GM21619 (cell line): ENCODE data around the gene PEX12.
"Not testable (repeated sequence)": the region's sequence is repeated elsewhere in the genome, so short reads cannot be mapped to it uniquely, and the experiment has no call there.

Experiments
- ATAC-seq: cut with Tn5 transposase; IDR thresholded peaks from one replicate; pipeline ENCODE4 v1.9.1; 2021; ENCODE audit not compliant: unreplicated experiment

The PEX12 gene

GRCh38 chr17:35578197-35578928, at the start of gene PEX12:
TSS of gene PEX12 (minus strand) at chr17:35578571. CDS start at chr17:35578021, 550 bp downstream.
- ATAC-seq, result peak; percentile 91

DNA sequence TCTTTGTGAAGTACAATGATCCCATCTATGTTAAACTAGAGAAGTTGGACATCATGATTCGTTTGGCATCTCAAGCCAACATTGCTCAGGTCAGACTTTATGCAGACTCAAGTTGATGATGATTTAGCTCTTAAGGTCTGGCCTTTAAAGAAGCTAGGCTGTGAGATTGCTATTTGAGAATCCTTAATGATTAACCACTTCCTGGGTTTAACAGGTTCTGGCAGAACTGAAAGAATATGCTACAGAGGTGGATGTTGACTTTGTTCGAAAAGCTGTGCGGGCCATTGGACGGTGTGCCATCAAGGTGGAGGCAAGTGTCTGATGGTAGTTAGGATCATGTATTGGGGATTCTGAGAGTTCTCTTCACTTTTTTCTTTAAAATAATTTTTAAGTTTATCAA, 49.0 kb upstream of the PEX12 start:
- no peak for ATAC-seq

GRCh38 chr17:35621768-35622167, 43.4 kb upstream of the PEX12 start:
- ATAC-seq, result no peak

GRCh38 chr17:35618628-35619027, 40.3 kb upstream of the PEX12 start:
- ATAC-seq, result no peak

GRCh38 chr17:35617505-35617904, 39.1 kb upstream of the PEX12 start:
- ATAC-seq, result no peak

DNA sequence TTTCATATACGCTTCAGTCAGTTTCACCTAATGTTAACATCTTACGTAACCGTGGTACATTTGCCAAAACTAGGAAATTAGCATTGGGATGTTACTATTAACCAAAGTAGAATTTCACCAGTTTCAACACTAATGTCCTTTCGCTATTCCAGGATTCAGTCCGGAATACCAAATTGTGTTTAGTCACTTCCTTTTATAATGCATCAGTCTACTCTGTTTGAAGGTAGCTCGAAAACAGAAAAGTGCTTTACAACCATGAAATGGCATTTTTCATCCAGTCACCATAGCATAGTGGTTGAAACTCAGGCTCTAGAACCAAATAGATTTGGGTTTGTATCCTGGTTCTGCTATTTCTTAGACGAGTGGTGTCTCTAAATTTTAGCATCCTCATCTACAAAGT, 38.2 kb upstream of the PEX12 start:
- ATAC-seq, result no peak

DNA sequence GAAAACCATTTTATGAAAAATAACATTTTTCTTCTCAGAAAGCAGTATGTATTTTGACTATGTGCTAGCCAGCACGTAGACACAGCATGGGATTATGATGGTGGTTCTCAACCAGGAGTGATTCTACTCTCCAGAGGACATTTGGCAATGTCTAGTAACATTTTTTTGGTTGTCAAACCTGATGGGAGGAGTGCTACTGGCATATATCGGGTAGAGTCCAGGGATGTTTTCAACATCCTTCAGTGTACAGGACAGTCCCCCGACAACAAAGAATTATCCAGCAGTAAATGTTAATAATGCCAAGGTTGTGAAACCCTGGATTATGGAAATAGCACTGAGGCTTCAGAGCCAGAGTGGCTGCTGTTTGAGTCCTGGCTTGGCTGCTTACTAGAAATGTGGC, 36.4 kb upstream of the PEX12 start:
- no peak for ATAC-seq

GRCh38 chr17:35612924-35613521, 34.7 kb upstream of the PEX12 start:
- ATAC-seq, result no peak

DNA sequence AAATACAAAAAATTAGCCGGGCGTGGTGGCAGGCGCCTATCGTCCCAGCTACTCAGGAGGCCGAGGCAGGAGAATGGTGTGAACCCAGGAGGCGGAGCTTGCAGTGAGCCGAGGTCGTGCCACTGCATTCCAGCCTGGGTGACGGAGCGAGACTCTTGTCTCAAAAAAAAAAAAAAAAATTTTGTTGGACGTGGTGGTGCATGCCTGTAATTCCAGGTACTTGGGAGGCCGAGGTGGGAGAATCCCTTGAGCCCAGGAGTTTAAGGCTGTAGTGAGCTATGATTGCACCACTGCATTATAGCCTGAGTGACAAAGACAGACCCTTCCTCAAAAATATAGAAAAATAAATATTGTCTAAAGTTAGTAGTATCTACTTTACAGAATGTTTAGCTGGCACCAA, 32.4 kb upstream of the PEX12 start:
- not testable (repeated sequence) for ATAC-seq

- no peak for ATAC-seq
These were observed 31.5 kb upstream of the PEX12 start for GRCh38 chr17:35609831-35610230.

GRCh38 chr17:35607239-35607847, 29.0 kb upstream of the PEX12 start:
- ATAC-seq, result no peak

GRCh38 chr17:35605678-35606077, 27.3 kb upstream of the PEX12 start:
- ATAC-seq, result no peak

DNA sequence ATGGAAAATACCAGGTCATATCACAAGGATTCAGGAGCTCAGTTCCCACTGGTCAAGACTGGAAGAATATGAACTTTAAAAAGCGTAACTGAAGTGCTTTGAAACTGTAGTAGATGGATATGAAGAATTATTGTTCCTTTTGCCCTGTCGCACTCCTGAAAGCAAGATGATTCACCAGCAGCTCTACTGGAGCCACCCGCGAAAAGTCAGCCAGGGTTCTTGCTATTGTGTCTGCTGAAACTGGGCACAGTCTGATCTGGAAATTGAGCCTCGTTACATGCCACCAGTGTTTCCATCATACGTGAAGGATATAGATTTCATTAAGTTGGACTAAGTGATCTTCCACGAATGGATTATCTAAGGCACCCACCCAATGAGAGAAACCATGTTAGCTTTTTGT, 25.3 kb upstream of the PEX12 start:
- ATAC-seq, result no peak

- no peak for ATAC-seq
These were observed 19.2 kb upstream of the PEX12 start for GRCh38 chr17:35597604-35598003.

DNA sequence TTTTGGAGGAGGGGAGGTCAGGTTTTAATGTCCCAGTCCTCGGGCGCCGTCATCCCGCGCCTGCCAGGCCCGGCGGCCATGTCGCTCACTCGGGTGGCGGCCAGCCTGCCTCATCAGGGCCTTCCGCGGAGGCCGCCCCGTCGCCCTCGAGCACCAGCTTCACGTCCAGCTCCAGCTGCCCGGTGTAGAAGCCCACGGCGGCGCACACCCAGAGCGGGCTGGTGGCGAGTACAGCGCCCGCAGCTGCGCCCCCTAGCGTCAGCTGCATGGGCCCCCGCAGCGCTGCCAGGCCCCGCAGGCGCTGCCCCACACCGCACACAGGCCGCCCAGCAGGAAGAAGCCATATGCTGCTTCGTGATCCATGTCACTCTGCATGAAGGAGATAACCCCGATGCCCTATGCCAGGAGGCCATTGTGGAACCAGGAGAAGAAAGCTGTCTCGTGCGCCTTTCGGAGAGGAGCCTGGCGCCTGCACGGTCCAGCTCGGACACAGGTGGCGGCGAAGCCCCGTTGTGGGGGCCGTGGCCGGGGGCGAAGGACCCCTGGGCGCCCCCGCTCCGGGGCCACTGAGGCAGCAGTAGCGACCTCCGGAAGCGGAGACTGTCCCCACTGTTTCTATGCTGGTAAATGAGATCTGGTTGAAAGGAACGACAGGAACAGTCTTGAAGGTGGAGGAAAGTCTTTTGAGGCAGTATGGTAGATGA, 18.3 kb upstream of the PEX12 start:
- no peak for ATAC-seq

- ATAC-seq, result no peak
These were observed 17.7 kb upstream of the PEX12 start for GRCh38 chr17:35596072-35596471.

GRCh38 chr17:35588196-35588920, 10.0 kb upstream of the PEX12 start:
- no peak for ATAC-seq

DNA sequence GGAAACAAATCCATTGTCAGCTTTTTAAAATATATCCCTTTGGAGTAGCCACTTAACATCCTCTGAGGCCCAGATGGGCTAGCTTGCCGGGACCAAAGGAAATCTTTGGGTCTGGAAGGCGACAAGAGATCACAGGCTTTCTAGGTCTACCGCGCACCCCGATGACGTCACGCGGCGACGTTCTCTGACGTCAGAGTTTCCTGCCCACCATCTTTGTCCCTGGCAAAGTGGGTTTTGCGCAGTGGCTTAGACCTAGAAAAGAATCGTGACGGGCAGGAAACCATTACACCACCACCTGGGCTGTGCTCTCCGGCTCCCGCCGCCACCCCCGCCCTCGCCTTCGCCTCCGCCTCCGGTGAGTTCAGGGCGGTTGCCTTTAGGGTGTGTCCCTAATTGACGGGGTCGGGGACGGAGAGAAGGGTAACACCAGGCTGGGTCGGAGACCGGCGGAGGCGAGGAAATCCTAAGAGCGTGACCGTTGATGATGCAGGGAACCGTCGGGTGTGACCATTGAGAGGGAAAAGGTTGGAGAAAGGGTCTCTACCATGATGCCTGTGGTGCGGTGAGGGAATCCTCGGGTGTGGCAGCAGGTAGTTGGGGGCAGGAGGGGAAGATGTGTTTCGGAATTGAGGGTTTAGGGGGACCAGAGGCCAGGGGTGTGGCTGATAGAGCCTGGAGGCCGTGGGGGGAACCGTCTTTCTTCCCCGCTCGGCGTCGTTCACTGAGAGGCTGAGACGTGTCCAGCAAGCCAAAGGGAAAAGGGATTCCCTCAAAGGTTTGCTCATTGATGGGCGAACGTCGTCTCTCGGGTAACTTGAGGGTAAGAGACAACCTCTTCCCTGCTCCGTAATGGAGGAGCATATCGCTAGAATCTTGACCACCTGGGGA, 8.9 kb upstream of the PEX12 start, which contains the start of gene AP2B1:
Gene AP2B1 (plus strand): TSS at position 249 of the 888 bp plus-strand sequence. CDS start 6,709 bp downstream, outside the sequence.
- peak; percentile 87 for ATAC-seq

DNA sequence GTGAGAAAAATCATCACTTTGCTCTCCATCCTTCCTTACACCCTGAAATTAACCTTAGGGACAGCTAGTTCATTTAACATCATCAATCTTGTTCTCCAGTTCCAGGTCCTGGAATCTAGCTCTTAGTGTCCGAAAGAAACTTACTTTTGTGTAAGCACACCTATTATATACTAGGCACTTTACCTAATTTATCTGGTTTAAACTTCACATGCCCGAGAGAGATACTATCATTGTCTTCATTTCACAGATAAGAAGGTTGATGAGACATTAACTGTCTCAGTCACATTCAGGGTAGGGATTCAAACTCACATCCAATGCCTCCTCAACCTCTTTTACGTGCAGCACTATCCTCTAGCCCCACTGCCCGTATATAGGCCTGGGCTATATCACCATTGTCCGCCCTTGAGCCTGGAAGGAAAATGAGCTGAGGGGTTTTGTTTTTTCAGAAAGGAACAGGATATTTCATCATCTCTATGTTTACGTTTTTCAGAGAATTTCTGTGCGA, 8.2 kb upstream of the PEX12 start:
- no peak for ATAC-seq

DNA sequence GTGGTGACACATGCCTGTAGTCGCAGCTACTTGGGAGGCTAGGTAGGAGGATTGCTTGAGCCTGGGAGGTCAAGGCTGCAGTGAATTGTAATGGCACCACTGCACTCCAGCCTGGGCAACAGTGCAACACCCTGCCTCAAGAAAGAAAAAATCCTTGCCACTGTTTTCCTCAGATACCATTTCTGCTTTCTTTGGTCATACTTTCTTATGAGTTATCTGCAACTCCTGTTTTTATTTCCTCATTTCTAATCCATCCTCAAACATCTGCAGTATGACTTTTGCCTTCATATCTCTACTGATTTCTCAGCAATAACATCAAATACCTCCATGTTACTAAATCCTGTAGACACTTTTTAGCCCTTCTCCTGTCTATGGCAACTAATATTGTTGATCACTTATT, 5.7 kb upstream of the PEX12 start:
- no peak for ATAC-seq
